Activated CD4-positive, alpha-beta T cell treated with anti-CD3 and anti-CD28 coated beads for 4 hours (primary cell): ENCODE measurements around the gene FRG2B.
"Not testable (repeated sequence)": the region's sequence is repeated elsewhere in the genome, so short reads cannot be mapped to it uniquely, and the experiment has no call there.

Experiments
- DNase-seq, 2 donors: peaks; one replicate each; pipeline ENCODE4 v3.0.0-alpha.2; 2020

Gene FRG2B

DNA sequence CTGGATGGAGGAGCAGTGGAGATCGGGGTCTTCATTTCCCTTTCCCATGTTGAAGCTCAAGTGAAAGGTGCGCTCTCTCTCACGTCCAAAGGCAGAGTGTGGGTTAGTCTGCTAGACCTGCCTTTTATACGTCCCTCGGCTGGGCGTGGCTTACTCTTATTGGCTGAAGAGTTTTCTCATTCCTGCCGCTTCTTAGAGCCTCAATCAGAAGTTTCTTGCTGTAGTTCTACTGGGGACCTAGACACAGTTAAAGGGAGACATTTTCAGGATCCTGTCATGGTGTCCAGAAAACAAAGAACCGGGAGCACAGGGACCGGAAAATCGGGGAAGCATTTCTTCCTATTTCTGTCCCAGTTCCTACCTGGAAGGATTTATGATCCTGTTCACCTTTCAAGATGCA lies at the start of gene FRG2B:
Gene FRG2B, minus strand, starts transcription at position 101 of the 400 bp plus-strand sequence. Its CDS starts 53 bp downstream, at position 48.
- DNase-seq = not testable (repeated sequence)

DNA sequence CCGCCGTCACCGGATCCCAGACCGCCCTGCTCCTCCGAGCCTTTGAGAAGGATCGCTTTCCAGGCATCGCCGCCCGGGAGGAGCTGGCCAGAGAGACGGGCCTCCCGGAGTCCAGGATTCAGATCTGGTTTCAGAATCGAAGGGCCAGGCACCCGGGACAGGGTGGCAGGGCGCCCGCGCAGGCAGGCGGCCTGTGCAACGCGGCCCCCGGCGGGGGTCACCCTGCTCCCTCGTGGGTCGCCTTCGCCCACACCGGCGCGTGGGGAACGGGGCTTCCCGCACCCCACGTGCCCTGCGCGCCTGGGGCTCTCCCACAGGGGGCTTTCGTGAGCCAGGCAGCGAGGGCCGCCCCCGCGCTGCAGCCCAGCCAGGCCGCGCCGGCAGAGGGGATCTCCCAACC lies 40.9 kb upstream of the FRG2B start:
- DNase-seq = not testable (repeated sequence)

DNA sequence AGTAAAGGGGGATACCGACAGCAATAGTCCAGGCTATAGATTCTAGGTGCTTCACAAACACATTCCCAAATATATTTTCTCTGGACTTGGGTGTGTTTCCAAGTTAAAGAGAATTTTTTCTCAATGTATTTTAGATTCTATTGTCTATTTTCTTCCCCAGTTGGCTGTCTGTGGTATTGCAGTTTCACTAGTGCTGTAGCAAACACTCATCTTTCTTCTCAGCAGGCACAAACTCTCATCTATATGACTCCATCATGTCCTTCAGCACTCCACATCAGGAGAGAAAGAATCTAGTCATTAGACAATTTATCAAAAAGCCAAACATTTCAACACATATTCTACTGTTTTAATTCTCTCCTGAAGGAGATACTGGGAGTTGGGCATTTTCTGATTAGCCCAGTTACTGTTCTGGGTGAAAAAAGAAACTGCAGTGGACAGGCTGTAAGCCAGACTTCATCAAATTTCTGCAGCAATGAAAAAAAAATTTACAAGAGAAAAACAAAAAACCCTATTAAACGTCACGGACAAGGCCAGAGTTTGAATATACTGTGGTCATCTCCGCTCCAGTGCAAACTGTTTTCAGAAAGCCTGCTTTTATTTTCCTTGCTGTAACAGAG lies 37.1 kb upstream of the FRG2B start:
- DNase-seq = not testable (repeated sequence)

DNA sequence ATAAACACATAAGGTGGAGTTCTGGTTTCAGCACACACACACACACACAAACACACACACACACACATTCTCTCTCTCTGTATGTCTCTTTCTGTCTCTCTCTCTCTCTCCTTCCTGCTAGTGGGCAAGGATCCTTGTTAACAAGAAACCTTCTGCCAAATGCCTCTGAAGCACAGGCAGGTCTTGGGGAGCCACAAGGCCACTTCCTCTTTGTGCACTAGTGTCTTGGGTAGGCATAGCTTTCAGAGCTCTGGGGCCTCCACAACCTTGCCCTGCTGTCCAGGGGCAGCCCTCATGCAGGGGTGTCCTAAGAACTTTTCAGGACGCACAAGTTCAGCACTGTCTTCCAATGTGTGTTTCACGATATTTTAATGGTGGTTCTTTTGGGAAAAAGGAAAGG lies 34.5 kb upstream of the FRG2B start:
- not testable (repeated sequence) for DNase-seq

DNA sequence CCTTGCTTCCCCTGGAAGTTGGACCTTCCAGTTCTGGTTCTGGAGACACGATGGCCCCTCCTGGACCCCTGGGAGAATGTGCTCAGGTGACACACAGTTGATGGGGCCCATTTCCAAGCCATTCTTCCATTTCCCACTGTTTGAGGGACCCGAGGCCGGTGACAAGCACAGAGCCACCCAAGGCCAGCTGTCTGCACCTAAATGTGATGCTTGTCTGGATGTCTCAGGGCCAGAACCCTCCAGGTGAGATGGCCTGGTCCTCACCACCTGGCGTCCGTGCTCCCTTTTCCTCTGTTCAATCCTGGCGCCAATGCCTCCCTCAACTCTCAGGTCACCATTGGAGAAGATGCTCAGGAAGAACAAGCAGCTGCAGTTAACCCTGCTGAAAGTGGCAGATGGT lies 33.9 kb upstream of the FRG2B start:
- not testable (repeated sequence) for DNase-seq

DNA sequence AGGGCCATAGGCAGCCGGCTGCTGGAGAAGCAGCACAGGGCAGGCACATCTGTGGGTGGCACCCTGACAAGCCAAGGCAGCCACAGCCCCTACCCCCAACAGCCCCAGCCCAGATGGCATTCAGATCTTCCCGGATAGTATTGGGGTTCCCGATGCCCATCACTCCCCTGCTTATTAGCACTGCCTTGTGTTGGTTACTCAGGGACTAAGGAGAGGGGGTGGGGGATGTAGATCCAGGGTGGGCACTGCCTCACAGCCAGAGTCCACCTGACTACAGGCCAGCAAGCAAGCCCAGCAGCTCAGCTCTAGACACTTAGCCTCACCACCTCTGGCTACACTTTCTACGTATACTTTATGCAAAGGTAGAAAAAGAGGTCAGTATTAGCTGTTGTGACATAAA lies 30.7 kb upstream of the FRG2B start:
- not testable (repeated sequence) for DNase-seq

DNA sequence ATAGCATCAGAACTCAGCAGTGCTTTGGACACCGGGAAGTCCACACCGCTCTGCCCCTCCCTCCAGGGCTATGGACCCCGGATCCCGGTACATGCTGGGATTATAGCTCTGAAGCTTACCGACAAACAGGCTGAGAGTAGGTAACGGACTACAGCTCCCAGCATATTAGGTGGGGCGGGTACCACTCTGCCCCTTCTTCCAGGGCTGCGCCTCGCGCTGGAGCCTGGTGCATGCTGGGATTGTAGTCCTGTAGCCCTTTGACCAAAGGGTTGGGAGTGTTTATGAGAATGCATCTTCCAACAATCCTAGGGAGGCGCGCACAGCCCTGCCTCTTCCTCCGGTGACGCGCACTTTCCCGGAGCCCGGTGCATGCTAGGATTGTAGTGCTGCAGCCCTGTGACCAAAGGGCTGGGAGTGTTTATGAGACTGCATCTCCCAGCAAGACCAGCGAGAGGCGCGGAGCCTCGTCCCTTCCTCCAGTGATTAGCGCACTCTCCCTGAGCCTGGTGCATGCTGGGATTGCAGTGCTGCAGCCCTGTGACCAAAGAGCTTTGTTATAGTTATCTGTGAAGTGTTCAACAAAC lies 22.4 kb upstream of the FRG2B start:
- peak in 1 of 2 donors; percentile 9 for DNase-seq

DNA sequence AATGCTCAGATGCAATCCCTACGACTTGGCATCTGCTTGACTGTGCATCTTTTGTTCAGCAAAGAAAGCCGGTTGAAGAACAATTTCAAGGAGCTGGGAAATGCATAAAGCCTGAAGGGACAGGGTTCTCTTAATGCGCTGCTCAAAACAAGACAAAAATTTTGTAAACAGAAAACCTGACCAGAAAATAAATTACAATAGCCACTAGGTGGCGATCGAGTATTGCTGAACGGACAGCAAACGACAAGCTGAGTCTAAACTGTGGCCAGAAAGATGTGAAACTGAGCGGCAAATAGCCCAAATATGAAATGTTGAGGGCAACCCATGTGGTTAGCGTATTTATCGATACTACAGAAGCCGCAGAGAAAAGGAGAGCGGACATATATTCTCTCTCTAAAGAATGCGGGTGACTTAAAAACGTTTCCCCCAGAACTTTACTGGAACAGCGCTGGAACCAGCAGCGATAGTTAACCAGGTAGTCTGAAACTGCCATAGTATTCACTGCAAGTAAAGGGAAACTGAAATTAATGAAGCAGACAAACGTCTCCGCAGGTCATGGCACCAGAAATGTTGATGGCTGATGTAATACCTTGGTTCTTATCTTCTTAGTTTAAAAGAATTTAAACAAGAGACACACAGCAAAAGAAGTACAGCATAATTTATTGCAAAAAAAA lies 20.6 kb upstream of the FRG2B start:
- peak in 1 of 2 donors; percentile 4 for DNase-seq

DNA sequence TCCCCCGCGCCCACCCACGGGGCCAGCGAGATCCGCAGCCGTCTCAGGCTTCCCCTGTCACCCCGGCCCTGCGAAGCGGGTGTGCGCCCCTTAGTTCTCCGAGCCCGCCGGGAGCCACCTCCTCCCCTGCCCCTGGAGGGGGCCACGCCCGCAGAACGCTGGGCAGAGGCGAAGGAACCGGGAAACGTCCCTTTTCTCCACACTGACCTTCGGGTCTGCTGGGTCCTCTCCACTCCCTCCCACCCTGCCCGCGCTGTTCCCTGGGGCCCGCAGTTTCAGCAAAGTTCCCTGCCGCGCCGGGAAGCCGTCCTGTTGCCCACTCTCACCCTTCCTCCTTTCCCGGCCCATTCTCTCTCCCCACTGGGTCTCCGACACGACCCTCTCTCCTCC lies 11.2 kb upstream of the FRG2B start:
- not testable (repeated sequence) for DNase-seq

DNA sequence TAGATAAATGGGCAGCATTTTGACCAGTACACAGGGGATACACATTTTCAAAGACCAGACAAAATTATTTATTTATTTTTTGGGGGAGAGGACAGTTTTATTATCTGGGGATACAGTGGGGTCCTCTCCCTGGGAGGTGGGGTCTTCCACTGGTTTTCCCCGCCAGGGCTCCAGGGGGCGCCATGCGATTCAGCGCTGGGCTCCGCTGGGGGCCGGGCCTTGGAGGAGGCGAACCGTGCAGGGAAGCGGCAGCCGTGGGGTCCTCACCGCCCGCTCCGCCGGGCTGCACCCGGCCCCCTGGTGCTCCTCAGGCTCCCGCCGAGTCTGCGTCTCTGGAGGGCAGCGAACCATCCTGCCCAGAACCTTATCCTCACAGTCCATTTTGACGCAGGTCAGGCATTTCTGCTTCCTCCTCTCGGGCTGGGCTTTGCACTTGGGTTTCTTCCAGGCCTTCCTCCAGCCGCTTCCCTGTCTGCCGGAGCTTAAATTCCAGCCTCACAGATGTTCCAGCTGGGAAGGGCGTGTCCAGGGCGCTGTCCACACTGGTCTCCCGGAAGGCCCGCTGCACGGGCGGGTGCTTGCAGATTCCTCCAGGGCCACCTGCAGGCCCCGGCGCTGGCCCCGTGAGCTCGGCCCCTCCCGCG lies 10.7 kb upstream of the FRG2B start:
- DNase-seq = not testable (repeated sequence)

DNA sequence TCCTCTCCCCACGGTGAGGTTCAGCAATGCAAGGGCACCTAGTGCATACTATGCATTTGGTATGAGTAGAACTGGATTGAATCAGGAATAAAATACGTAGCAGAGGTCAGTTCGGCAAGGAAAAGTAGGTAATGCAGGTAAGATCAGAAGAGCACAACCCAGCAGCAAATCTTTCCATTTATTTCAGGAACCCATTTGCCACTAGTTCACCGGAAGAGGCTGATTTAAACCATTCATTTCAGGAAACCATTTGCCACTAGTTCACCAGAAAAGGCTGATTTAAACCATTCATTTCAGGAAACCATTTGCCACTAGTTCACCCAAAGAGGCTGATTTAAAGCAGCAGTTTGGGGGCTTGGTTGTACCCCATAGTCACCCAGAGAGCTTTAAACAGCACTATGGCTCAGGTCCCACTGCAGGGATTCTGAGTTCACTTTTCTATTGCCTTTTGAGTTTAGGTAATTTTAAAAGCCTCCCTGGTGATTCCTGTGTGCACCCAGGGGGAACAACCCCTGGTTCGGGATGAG lies 4.2 kb upstream of the FRG2B start:
- DNase-seq = not testable (repeated sequence)

DNA sequence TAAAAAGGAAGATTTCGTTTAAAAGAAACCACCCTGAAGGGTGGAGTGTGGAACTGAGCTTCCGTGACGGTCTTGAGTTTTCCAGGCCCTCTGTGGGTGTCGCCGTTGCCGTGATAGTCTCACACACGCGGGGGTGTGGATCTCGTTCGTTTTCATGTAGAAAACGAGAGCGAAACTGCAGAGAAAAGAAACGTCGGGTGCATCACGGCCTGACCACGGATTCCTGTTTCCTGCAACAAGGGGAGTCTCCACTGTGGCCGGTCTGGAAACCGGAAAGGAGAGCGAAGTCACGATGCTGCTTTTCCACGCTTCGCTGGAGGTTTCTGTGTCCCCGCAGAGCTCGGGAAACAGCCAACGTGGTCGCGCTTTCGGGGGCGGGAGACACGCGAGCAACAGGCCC lies 4.1 kb downstream of the FRG2B start:
- DNase-seq = not testable (repeated sequence)

DNA sequence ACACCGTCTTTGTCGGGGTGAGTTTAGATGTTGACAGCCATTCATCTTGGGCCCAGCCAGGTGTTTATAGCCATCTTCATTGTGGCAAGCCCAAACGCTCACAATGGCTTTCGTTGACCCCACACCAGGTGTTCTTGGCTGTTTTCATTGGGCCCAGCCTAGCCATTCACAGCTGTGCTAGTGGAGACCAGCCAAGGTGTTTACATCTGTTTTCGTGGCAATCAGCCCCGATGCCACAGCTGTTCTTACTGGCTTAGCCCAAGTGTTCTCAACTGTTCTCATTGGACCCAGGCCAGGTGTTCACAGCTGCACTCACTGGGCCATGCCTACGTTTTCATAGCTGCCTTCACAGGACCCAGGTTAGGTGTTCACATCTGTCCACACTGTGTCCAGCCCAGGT lies 7.7 kb downstream of the FRG2B start:
- no peak for DNase-seq

DNA sequence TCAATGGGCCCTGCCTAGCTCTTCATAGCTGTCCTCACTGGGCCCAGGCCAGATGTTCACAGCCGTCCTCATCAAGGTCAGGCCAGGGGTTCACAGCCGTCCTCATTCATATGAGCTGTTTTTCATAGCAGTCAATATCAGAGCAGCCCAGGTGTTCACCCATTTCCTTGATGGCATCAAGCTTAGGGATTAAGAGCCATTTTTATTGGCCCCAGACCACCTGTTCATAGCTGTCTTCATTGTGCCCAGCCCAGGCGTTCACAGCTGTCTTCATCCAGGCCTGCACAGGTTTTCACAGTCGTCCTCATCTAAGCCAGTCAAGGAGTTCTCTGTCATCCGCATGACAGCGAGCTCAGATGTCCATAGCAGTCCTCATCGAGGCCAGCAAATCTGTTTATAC lies 9.4 kb downstream of the FRG2B start:
- no peak for DNase-seq

DNA sequence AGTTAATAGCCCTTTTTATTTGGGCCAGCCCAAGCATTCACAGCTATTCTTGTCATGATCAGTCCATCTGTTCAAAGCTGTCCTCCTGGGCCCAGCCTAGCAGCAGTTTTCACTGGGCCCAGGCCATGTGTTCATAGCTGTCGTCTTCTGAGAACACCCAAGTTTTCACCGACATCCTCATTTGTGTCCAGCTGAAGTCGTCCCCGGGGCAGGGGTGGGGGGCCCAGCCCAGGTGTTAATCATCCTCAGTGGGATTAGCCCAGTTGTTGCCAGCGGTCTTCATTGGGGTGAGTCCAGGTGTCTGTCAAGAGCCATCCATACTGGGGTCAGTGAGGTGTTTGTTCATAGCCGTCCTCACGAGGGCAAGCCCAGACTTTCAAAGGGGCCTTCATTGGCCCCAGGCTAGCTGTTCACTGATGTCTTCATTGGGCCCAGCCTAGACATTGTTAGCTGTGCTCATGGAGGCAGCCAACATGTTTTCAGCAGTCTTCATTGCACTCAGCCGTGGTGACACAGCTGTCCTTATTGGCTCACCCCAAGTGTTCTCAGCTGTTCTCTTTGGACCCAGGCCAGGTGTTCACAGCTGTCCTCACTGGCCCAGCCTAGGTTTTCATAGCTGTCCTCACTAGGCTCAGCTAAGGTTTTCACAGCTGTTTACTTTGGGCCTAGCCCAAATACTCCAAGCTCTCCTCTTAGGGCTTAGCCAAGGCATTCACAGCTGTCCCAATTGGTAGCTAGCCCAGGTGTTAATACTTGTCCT lies 10.0 kb downstream of the FRG2B start:
- no peak for DNase-seq

DNA sequence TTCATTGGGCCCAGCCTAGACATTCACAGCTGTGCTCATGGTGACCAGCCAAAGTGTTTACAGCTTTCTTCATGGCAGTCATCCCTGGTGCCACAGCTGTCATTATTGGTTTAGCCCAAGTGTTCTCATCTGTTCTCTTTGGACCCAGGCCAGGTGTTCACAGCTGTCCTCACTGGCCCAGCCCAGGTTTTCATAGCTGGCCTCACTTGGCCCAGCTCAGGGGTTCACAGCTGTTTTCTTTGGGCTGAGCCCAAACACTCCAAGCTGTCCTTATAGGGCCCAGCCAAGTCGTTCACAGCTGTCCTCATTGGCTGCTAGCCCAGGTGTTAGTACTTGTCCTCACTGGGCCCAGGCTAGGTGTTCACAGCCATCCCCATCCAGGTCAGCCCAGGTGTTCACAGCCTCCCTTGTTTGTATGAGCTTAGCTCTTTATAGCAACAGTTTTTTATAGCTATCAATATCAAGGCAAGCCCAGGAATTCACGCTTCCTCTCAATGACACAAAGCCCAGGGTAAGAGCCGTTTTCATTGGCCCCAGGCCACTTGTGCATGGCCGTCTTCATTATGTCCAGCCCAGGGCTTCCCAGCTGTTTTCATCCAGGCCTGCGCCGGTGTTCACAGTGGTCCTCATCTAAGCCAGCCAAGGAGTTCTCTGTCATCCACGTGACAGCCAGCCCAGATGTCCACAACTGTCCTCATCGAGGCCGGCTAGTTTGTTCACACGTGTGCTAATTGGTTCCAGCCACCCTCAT lies 11.6 kb downstream of the FRG2B start:
- DNase-seq = no peak

DNA sequence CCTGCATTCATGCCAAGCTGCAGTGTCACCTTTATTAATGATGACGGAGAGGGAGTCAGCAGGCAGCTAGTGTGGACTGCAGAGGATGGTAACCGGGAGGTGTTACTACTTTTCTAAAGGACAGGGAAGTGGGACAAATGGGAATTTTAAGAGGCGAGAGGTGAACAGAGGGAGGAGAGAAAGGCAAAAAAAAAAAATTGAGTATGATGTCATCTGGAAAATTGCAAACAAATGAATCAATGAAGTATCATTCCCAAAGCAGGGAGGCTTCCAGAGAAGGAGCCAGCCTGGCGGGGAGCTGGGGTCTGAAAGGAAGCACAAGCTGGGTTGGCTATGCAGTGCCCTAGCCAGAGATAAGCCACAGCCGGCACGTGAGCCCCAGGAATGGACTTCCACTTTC lies 12.9 kb downstream of the FRG2B start:
- DNase-seq = no peak

DNA sequence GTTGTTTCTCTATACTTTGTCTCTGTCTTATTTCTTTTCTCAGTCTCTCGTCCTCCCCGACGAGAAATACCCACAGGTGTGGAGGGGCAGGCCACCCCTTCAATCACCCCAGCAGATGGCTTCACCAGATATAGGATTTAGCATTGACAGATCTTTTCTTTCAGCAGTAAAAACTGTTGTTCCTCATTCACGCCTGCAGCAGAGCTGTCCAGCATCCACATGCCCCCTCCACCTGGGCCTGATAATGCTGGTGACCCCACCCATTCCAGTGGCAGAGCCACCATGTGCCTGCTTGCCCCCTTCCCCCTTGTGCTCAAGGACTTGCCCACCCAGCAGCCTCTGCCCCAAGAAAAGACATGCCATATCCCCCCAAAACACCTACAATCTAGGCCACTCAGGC lies 15.5 kb downstream of the FRG2B start:
- DNase-seq = no peak

DNA sequence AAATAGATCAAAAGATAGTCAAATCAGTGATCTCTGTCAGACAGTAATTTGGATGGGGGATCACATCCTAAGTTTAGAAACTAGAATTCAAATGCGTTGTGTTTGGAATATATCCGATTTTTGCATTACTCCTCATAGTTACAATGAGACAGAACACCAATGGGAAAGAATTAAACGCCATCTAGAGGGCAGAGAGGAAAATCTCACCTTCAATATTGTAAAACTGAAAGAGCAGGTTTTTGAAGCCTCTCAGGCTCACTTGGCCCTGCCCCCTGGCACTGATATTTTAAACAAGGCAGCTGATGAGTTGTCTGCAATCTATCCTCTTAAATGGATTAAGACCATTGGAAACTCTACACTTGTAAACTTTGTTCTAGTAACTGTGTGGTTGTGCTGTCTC lies 17.7 kb downstream of the FRG2B start:
- no peak for DNase-seq

DNA sequence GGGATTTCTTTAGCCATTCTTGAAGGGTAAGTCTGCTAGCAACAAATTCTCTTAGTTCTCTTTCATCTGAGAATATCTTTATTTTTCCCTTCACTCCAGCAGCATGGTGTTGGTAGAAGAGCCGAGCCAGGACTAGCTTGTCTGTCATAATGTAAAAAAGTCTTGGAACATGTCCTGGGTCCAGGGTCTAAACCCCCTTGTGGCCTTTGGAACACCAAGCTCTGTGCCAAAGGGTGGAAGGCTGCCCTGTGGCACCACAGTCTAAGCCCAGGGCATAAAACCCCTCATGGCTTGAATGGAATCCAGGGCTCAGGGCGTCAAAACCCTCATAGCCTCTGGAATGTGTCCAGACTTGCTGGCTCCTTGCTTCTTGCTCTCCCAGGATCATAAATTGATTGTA lies 23.2 kb downstream of the FRG2B start:
- not testable (repeated sequence) for DNase-seq

DNA sequence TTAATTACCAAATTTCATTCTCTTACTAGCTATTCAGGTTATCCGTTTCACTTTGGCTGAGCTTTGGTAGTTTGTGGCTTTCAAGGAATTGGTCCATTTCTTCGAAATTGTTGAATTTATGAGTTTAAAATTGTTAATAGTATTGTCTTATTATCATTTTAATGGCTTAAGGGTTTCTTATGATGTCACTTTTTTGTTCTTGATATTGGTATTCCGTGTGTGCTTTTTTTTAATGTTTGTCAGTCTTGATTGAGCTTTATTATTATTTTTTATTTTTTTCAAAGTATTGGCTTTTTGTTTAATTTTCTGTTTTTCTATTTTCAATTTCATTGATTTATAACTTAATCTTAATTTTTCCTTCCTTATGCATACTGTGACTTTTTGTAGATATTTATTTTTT lies 25.9 kb downstream of the FRG2B start:
- DNase-seq = no peak

DNA sequence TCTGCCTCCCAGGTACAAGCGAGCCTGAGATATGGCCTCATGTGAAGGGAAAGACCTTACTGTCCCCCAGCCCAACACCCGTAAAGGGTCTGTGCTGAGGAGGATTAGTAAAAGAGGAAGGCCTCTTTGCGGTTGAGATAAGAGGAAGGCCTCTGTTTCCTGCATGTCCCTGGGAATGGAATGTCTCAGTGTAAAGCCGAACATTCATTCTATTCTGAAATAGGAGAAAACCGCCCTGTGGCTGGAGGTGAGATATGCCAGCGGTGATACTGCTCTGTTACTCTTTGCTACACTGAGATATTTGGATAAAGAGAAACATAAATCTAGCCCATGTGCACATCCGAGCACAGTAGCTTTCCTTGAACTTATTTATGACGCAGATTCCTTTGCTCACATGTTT lies 26.7 kb downstream of the FRG2B start:
- not testable (repeated sequence) for DNase-seq
